Nephron progenitor cell (in vitro differentiated cells): ENCODE data around the gene SLC25A15.

Source experiments
- DNase-seq: peaks from one replicate; pipeline ENCODE4 v3.0.0; 2021
- H3K27ac Mint-ChIP-seq: 2 replicates; pipeline ENCODE4 v1.8.0; 2021; ENCODE audit warnings: mild to moderate bottlenecking, moderate library complexity, mixed read lengths
- H3K27me3 Mint-ChIP-seq: 2 replicates; pipeline ENCODE4 v1.8.0; 2021; ENCODE audit warnings: mild to moderate bottlenecking, low read depth, mixed read lengths; ENCODE audit not compliant: poor library complexity
- H3K36me3 Mint-ChIP-seq: 2 replicates; pipeline ENCODE4 v1.8.0; 2021; ENCODE audit warnings: low read depth, mixed read lengths
- H3K4me1 Mint-ChIP-seq: 2 replicates; pipeline ENCODE4 v1.8.0; 2021; ENCODE audit warnings: mixed read lengths
- H3K4me3 Mint-ChIP-seq: 2 replicates; pipeline ENCODE4 v1.8.0; 2021; ENCODE audit warnings: mild to moderate bottlenecking, moderate library complexity, mixed read lengths
- H3K9me3 Mint-ChIP-seq: 2 replicates; pipeline ENCODE4 v1.8.0; 2021; ENCODE audit warnings: mild to moderate bottlenecking, moderate library complexity, mixed read lengths
- TF ChIP-seq, protein P1 (sequence below): fragments of 200-600 bp; sonication (generic); IDR thresholded peaks from 2 replicates; pipeline ENCODE4 v1.5.0; 2021; ENCODE audit warnings: antibody characterized with exemption

Gene SLC25A15

DNA sequence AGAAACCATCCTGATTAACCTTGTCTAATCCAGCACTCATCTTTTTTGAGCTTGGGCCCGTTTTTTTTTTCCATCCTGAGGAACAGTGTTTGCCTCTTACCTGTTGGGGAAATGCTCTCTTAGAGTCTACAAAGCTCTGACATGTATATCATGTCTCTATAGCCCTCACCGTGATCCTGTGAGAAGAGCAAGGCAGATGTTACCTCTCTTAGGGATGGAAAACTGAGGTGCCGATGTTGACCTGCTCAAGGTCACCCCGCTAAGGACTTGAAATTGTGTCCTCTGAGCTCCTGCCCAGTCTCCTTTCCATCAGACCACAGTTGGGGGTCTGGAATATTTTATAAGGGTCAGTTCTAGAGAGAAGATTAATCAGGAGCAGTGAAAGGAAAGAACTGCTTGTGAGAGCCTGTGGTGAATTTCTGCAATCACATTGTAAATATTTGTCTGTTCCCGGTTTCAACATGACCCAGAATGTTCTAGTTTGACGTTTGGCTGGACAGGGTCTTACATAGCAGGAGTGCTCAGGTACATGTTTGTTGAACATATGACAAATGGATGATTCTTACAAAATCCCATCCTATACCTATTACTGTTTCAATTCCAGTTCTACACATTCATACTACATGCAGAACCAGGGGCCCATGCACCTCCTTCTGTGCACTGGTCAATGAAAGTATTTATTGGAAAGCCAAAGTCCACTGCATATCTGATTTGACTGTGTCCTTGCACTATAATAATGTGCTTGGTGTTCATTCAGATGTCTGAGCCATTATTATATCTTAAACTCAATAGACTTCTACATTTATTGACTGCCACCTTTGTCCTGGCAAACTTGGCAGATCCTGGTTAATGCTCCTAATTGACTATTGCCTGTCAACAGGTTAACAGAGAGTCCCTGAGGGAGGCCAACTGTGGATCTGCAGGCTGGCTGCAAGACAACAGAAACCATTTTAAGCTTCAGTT lies 12.1 kb downstream of the SLC25A15 start:
- no peaks in the 10 kb centered on the region for H3K9me3 Mint-ChIP-seq
- TF ChIP-seq, protein P1, sequence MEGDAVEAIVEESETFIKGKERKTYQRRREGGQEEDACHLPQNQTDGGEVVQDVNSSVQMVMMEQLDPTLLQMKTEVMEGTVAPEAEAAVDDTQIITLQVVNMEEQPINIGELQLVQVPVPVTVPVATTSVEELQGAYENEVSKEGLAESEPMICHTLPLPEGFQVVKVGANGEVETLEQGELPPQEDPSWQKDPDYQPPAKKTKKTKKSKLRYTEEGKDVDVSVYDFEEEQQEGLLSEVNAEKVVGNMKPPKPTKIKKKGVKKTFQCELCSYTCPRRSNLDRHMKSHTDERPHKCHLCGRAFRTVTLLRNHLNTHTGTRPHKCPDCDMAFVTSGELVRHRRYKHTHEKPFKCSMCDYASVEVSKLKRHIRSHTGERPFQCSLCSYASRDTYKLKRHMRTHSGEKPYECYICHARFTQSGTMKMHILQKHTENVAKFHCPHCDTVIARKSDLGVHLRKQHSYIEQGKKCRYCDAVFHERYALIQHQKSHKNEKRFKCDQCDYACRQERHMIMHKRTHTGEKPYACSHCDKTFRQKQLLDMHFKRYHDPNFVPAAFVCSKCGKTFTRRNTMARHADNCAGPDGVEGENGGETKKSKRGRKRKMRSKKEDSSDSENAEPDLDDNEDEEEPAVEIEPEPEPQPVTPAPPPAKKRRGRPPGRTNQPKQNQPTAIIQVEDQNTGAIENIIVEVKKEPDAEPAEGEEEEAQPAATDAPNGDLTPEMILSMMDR: no peak
- no peak for DNase-seq
- peaks cover 52% of the 10 kb centered on the region for H3K36me3 Mint-ChIP-seq
- H3K27ac Mint-ChIP-seq: no peak overlapping the region
- H3K27me3 Mint-ChIP-seq: peaks cover 6% of the 10 kb centered on the region
- H3K4me1 Mint-ChIP-seq: no peaks in the 10 kb centered on the region
- H3K4me3 Mint-ChIP-seq: no peak overlapping the region

DNA sequence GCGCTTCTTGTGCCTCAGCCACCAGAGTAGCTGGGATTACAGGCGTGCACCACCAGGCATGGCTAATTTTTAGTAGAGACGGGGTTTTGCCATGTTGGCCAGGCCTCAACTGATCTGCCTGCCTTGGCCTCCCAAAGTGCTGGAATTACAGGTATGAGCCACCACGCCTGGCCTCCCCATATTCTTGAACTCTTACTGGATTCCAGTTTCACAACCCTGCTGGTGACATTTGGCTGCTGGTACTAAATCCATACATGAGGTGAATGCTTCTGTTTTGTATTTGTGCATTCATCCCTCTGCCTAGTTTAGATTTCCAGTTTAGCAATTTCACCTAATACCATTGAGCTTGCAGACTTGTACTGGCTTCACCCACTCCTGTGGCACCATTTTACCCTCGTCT lies 13.9 kb downstream of the SLC25A15 start:
- H3K4me3 Mint-ChIP-seq: no peak overlapping the region
- H3K4me1 Mint-ChIP-seq: no peaks in the 10 kb centered on the region
- DNase-seq: no peak
- TF ChIP-seq, protein P1: no peak
- H3K27ac Mint-ChIP-seq: no peak overlapping the region
- peaks cover 69% of the 10 kb centered on the region for H3K36me3 Mint-ChIP-seq
- H3K9me3 Mint-ChIP-seq: no peaks in the 10 kb centered on the region
- peaks cover 6% of the 10 kb centered on the region for H3K27me3 Mint-ChIP-seq

- H3K4me1 Mint-ChIP-seq: no peaks in the 10 kb centered on the region
- no peak overlapping the region for H3K4me3 Mint-ChIP-seq
- TF ChIP-seq, protein P1: no peak
- H3K27me3 Mint-ChIP-seq: peaks cover 6% of the 10 kb centered on the region
- H3K36me3 Mint-ChIP-seq: peaks cover 80% of the 10 kb centered on the region
- no peak for DNase-seq
- no peak overlapping the region for H3K27ac Mint-ChIP-seq
- H3K9me3 Mint-ChIP-seq: no peaks in the 10 kb centered on the region
These were observed 16.8 kb downstream of the SLC25A15 start for GRCh38 chr13:40806241-40806640.

- DNase-seq: no peak
- Mint-ChIP-seq H3K4me1 (no peaks in the 10 kb centered on the region), H3K27ac (no peak overlapping the region), H3K9me3 (peaks cover 12% of the 10 kb centered on the region), H3K27me3 (no peaks in the 10 kb centered on the region), H3K36me3 (peaks cover 87% of the 10 kb centered on the region), H3K4me3 (no peak overlapping the region)
- TF ChIP-seq, protein P1: no peak
These were observed 20.1 kb downstream of the SLC25A15 start for GRCh38 chr13:40809471-40809870.

DNA sequence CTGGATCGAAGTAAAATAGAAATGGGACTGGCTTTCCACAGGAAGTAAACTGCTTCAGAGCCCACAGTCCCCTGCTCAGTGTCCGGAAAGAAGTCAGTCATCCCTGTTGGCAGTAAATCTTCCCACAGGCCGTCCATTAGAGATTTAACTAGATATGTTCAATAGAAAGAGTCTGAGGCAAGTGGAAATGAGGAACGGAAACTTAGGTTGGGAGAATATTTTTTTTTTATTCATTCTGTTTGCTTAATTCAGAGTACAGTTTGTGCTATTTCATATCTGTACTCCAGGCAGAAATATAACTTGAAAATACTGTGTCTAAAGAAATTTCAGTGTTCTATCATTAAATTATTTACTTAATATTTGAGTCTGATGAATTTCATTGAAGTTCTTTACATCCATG lies 22.7 kb downstream of the SLC25A15 start:
- TF ChIP-seq, protein P1: no peak
- peaks cover 89% of the 10 kb centered on the region for H3K36me3 Mint-ChIP-seq
- no peak for DNase-seq
- H3K4me1 Mint-ChIP-seq: no peaks in the 10 kb centered on the region
- no peak overlapping the region for H3K27ac Mint-ChIP-seq
- peaks cover 6% of the 10 kb centered on the region for H3K27me3 Mint-ChIP-seq
- H3K4me3 Mint-ChIP-seq: no peak overlapping the region
- peaks cover 36% of the 10 kb centered on the region for H3K9me3 Mint-ChIP-seq
